Endothelial cell of umbilical vein (primary cell): ENCODE data around the gene RNASEH2B. TPM values are rescaled to one million over a fixed set of nuclear protein-coding genes. Genes with fewer than 3 reads are reported as not detected.

ENCODE experiments used
- BruUV-seq: library from RNA; stranded (reverse); fragments of 400-500 nt; replicated peaks from 2 replicates; lab custom pipeline; 2021; lab: Mats Ljungman, UMichigan
- CTCF ChIA-PET: fragments of 300-600, 350-600 bp; sonication (Branson Sonifier 250); formaldehyde crosslinking; loops from one replicate; lab custom pipeline; 2021; ENCODE audit warnings: antibody characterized with exemption, inconsistent platforms; lab: Charles Lee
- POLR2A ChIA-PET: fragments of 300-600, 350-600 bp; sonication (Branson Sonifier 250); formaldehyde crosslinking; loops from one replicate; lab custom pipeline; 2021; ENCODE audit warnings: antibody characterized with exemption, inconsistent platforms; lab: Charles Lee
- DNase-seq: peaks from one replicate; pipeline ENCODE4 v3.0.0-alpha.2; 2011; ENCODE audit warnings: low read depth, low spot score
- FAIRE-seq: peaks from 2 replicates; lab custom pipeline; 2011; peaks lifted over from hg19 to GRCh38; lab: Jason Lieb, UNC
- H2AFZ ChIP-seq: 2 replicates; pipeline ENCODE4 v1.6.0; 2012; ENCODE audit warnings: low read depth, low read length, control low read depth, inconsistent platforms
- H3K27ac ChIP-seq: 2 replicates; pipeline ENCODE4 v1.5.1; 2011; ENCODE audit warnings: low read depth, mild to moderate bottlenecking, control low read depth, low read length, moderate library complexity; ENCODE audit not compliant: insufficient read depth
- H3K27me3 ChIP-seq, 2 experiments: 2 replicates each; pipeline versions ENCODE4 v1.6.0 to v1.6.1; 2011; ENCODE audit warnings: low read length in 2 of 2, mixed read lengths in 1 of 2; ENCODE audit not compliant: control insufficient read depth in 2 of 2, insufficient read depth in 2 of 2
- H3K36me3 ChIP-seq, 2 experiments: 2 replicates in 1 of 2; 3 replicates in 1 of 2; pipeline ENCODE4 v1.5.1; 2011; ENCODE audit warnings: low read length in 2 of 2, mild to moderate bottlenecking in 1 of 2, moderate library complexity in 1 of 2; ENCODE audit not compliant: control insufficient read depth in 2 of 2, insufficient read depth in 2 of 2; ENCODE audit errors: extremely low read depth in 1 of 2
- H3K4me1 ChIP-seq: 3 replicates; pipeline ENCODE4 v1.5.1; 2011; ENCODE audit warnings: mild to moderate bottlenecking, low read length; ENCODE audit not compliant: control insufficient read depth, insufficient read depth; ENCODE audit errors: extremely low read depth
- H3K4me2 ChIP-seq: 2 replicates; pipeline ENCODE4 v1.6.1; 2011; ENCODE audit warnings: low read length, control low read depth, mixed read lengths; ENCODE audit not compliant: insufficient read depth
- H3K4me3 ChIP-seq, 3 experiments: fragments of 200-600 bp in 1 of 3; sonication (generic), shearing (Covaris generic) in 1 of 3; replicated peaks in 1 of 3; 2 replicates each; pipeline ENCODE4 v1.5.1; 2011 to 2016; ENCODE audit warnings: control low read depth in 3 of 3, low read length in 3 of 3, mild to moderate bottlenecking in 2 of 3, inconsistent platforms in 1 of 3, low read depth in 1 of 3, moderate library complexity in 1 of 3; ENCODE audit not compliant: insufficient read depth in 1 of 3
- H3K79me2 ChIP-seq: 2 replicates; pipeline ENCODE4 v1.6.0; 2012; ENCODE audit warnings: low read length, inconsistent platforms; ENCODE audit not compliant: control insufficient read depth, insufficient read depth
- H3K9ac ChIP-seq: replicated peaks from 2 replicates; pipeline ENCODE3; 2011; ENCODE audit warnings: low read length, control low read depth; ENCODE audit not compliant: insufficient read depth; ENCODE audit errors: extremely low read depth
- H3K9me1 ChIP-seq: replicated peaks from 3 replicates; pipeline ENCODE4 v1.6.0; 2011; ENCODE audit warnings: mild to moderate bottlenecking, low read length; ENCODE audit not compliant: control insufficient read depth, insufficient read depth; ENCODE audit errors: extremely low read depth
- H3K9me3 ChIP-seq: replicated peaks from 2 replicates; pipeline ENCODE4 v1.5.1; 2012; ENCODE audit warnings: low read length, inconsistent platforms; ENCODE audit not compliant: control insufficient read depth, insufficient read depth
- H4K20me1 ChIP-seq: replicated peaks from 2 replicates; pipeline ENCODE3; 2011; ENCODE audit warnings: mild to moderate bottlenecking, low read length; ENCODE audit not compliant: control insufficient read depth, insufficient read depth; ENCODE audit errors: extremely low read depth
- EZH2 ChIP-seq: IDR thresholded peaks from 2 replicates; pipeline ENCODE4 v1.6.1; 2012; ENCODE audit warnings: borderline replicate concordance, low read depth, mild to moderate bottlenecking, moderate library complexity, low read length, inconsistent platforms; ENCODE audit not compliant: severe bottlenecking
- FOS ChIP-seq: IDR thresholded peaks from 2 replicates; pipeline ENCODE4 v1.6.1; 2011; ENCODE audit warnings: mild to moderate bottlenecking, low read length, moderate library complexity, borderline replicate concordance; ENCODE audit not compliant: insufficient read depth
- GATA2 ChIP-seq: IDR thresholded peaks from 2 replicates; pipeline ENCODE4 v1.7.0; 2011; ENCODE audit warnings: low read depth, mild to moderate bottlenecking, moderate library complexity, mixed read lengths, low read length; ENCODE audit not compliant: insufficient read length, insufficient read depth
- JUN ChIP-seq: IDR thresholded peaks from 2 replicates; pipeline ENCODE4 v1.6.1; 2011; ENCODE audit warnings: borderline replicate concordance, low read depth; ENCODE audit not compliant: insufficient read length, insufficient read depth
- MYC ChIP-seq: IDR thresholded peaks from one replicate; pipeline ENCODE4 v1.6.1; 2011; ENCODE audit warnings: mild to moderate bottlenecking, low read depth, low read length
- POLR2A ChIP-seq: IDR thresholded peaks from 2 replicates; pipeline ENCODE4 v1.6.1; 2012; ENCODE audit warnings: low read depth, mild to moderate bottlenecking, control low read depth, low read length
- POLR2AphosphoS5 ChIP-seq: IDR thresholded peaks from 2 replicates; pipeline ENCODE4 v1.6.1; 2012; ENCODE audit warnings: low read depth, mild to moderate bottlenecking, control low read depth, low read length, moderate library complexity; ENCODE audit not compliant: insufficient read depth
- dilution Hi-C: fragments of 300-500 bp; cut with MboI; formaldehyde crosslinking; loops from one replicate; pipeline ENCODE4 v1.15.0; 2019; ENCODE audit warnings: low sequenced_read_pairs; ENCODE audit not compliant: extremely low pct_ligation_motif_present
- intact Hi-C: fragments of 100-400 bp; cut with micrococcal nuclease; formaldehyde crosslinking; loops from one replicate; pipeline ENCODE4 v1.10.0; 2022
- polyA plus RNA-seq, 4 experiments: library from polyadenylated mRNA; depleted of rRNA in 3 of 4; stranded (reverse) in 3 of 4; unstranded in 1 of 4; fragments of >200 nt; gene quantifications; 2 replicates each; pipeline versions ENCODE4 v1.2.1 to v1.2.3, GENCODE V29; 2011 to 2012; ENCODE audit warnings: missing spikeins in 1 of 4
- total RNA-seq: library from RNA; stranded (reverse); gene quantifications from 2 replicates; pipeline ENCODE4 v1.2.3, GENCODE V29; 2021
- TF ChIP-seq, protein P1 (sequence below): IDR thresholded peaks from 2 replicates; pipeline ENCODE4 v1.6.1; 2011; ENCODE audit not compliant: insufficient read depth, insufficient read length
- TF ChIP-seq, protein P2 (sequence below), 2 donors: IDR thresholded peaks; 1 replicate in 1 of 2; 2 replicates in 1 of 2; pipeline ENCODE4 v1.5.1; 2011; ENCODE audit warnings: low read length in 2 of 2, mild to moderate bottlenecking in 2 of 2, moderate library complexity in 2 of 2, control low read depth in 1 of 2, inconsistent platforms in 1 of 2, low read depth in 1 of 2; ENCODE audit not compliant: insufficient read depth in 1 of 2; ENCODE audit errors: extremely low read depth in 1 of 2

Gene RNASEH2B
- total and polyA plus RNA-seq, 2 donors (not counting 3 experiments of a cell fraction or from before 2014, with no cell fraction given), result 8.9 to 25.1 TPM

DNA sequence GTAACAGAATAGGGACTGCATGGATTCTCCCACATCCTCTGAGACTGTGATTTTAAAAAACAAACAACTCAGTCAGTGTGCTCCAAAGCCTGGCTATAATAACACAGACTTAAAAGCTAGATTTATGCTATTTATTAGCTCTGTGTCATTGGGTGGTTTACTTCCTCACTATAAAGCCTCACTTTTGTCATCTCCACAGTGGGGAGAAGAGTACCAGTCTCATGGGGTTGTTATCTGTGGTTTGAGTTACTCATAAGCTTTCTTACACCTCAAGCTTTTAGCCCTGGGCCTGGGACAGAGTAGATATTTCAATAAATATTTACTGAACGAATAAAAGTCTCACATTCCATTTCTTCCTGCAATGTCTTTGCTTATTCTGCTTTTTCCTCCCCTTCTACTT, 5.3 kb downstream of the RNASEH2B start:
- dilution Hi-C loops, result no loop called here
- no peak for DNase-seq
- H3K9ac ChIP-seq, result no peak overlapping the region
- H3K36me3 ChIP-seq, result no peaks in the 10 kb centered on the region
- ChIA-PET CTCF (interaction anchor here (1.0 to 6.0 kb wide), 4 partner anchors 18 to 979 kb away, joined by 3 to 96 read pairs (median 4); partner anchors contain the start of gene SPRYD7), POLR2A (no interaction called here)
- H2AFZ ChIP-seq, result no peak overlapping the region
- TF ChIP-seq MYC (no peak), GATA2 (no peak), POLR2AphosphoS5 (no peak), POLR2A (no peak), FOS (no peak), JUN (no peak), EZH2 (no peak)
- TF ChIP-seq, protein P1, sequence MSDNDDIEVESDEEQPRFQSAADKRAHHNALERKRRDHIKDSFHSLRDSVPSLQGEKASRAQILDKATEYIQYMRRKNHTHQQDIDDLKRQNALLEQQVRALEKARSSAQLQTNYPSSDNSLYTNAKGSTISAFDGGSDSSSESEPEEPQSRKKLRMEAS, result no peak
- TF ChIP-seq, protein P2, sequence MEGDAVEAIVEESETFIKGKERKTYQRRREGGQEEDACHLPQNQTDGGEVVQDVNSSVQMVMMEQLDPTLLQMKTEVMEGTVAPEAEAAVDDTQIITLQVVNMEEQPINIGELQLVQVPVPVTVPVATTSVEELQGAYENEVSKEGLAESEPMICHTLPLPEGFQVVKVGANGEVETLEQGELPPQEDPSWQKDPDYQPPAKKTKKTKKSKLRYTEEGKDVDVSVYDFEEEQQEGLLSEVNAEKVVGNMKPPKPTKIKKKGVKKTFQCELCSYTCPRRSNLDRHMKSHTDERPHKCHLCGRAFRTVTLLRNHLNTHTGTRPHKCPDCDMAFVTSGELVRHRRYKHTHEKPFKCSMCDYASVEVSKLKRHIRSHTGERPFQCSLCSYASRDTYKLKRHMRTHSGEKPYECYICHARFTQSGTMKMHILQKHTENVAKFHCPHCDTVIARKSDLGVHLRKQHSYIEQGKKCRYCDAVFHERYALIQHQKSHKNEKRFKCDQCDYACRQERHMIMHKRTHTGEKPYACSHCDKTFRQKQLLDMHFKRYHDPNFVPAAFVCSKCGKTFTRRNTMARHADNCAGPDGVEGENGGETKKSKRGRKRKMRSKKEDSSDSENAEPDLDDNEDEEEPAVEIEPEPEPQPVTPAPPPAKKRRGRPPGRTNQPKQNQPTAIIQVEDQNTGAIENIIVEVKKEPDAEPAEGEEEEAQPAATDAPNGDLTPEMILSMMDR (IDR thresholded peaks at IDR 0.05; ENCODE audit: extremely low read depth in 1 of 2, insufficient read depth in 1 of 2, low read depth in 1 of 2, low read length in 2 of 2), result no peak
- H4K20me1 ChIP-seq, result no peaks in the 10 kb centered on the region
- peaks cover 45% of the 10 kb centered on the region for H3K79me2 ChIP-seq
- H3K4me3 ChIP-seq, result no peak overlapping the region
- intact Hi-C loops, result loop anchor here (5.0 to 10.0 kb wide), 3 partner anchors 108 to 918 kb away; partner anchors contain the start of gene TRIM13
- no peaks in the 10 kb centered on the region for H3K9me3 ChIP-seq
- H3K4me2 ChIP-seq, result no peak overlapping the region
- FAIRE-seq, result no peak
- no TSS peak for BruUV-seq
- no peaks in the 10 kb centered on the region for H3K27me3 ChIP-seq
- peaks cover 29% of the 10 kb centered on the region for H3K4me1 ChIP-seq
- H3K9me1 ChIP-seq, result no peaks in the 10 kb centered on the region
- no peak overlapping the region for H3K27ac ChIP-seq
